Trophoblast cell (in vitro differentiated cells and primary cell): ENCODE measurements around the gene MDGA2.

Experiments
- DNase-seq, 2 donors: peaks; one replicate each; pipeline ENCODE4 v3.0.0-alpha.2; 2016
- H2AFZ ChIP-seq: 2 replicates; pipeline ENCODE4 v1.6.1; 2013; ENCODE audit warnings: low read length, moderate library complexity, mild to moderate bottlenecking; ENCODE audit not compliant: insufficient read depth, poor library complexity
- H2AK5ac ChIP-seq: 2 replicates; pipeline ENCODE4 v1.6.1; 2013; ENCODE audit warnings: mild to moderate bottlenecking, low read length
- H2BK120ac ChIP-seq: 2 replicates; pipeline ENCODE4 v1.6.1; 2013; ENCODE audit warnings: low read length, mild to moderate bottlenecking, moderate library complexity; ENCODE audit not compliant: insufficient read depth, poor library complexity
- H2BK12ac ChIP-seq: 2 replicates; pipeline ENCODE4 v1.6.1; 2013; ENCODE audit warnings: mild to moderate bottlenecking, low read length, moderate library complexity
- H2BK5ac ChIP-seq: 2 replicates; pipeline ENCODE4 v1.6.1; 2013; ENCODE audit warnings: low read length, low read depth, moderate library complexity, mild to moderate bottlenecking; ENCODE audit not compliant: poor library complexity
- H3K14ac ChIP-seq: 2 replicates; pipeline ENCODE4 v1.6.1; 2013; ENCODE audit warnings: mild to moderate bottlenecking, low read length
- H3K18ac ChIP-seq: 2 replicates; pipeline ENCODE4 v1.6.1; 2013; ENCODE audit warnings: mild to moderate bottlenecking, low read length
- H3K23ac ChIP-seq: 2 replicates; pipeline ENCODE4 v1.6.1; 2013; ENCODE audit warnings: low read length
- H3K27ac ChIP-seq: 2 replicates; pipeline ENCODE4 v1.5.1; 2013; ENCODE audit warnings: low read depth, mild to moderate bottlenecking, inconsistent platforms, low read length, moderate library complexity
- H3K27me3 ChIP-seq: 2 replicates; pipeline ENCODE4 v1.6.1; 2013; ENCODE audit warnings: inconsistent platforms, mild to moderate bottlenecking, low read length, moderate library complexity; ENCODE audit not compliant: insufficient read depth
- H3K36me3 ChIP-seq, 2 experiments: 1 replicate in 1 of 2; 2 replicates in 1 of 2; pipeline ENCODE4 v1.6.1; 2013; ENCODE audit warnings: low read length in 2 of 2, mild to moderate bottlenecking in 2 of 2, moderate library complexity in 1 of 2; ENCODE audit not compliant: insufficient read depth in 2 of 2, control insufficient read depth in 1 of 2
- H3K4ac ChIP-seq: 2 replicates; pipeline ENCODE4 v1.6.1; 2013; ENCODE audit warnings: low read depth, mild to moderate bottlenecking, low read length, moderate library complexity
- H3K4me1 ChIP-seq, 2 experiments: 1 replicate in 1 of 2; 2 replicates in 1 of 2; pipeline ENCODE4 v1.6.1; 2013; ENCODE audit warnings: low read length in 2 of 2, mild to moderate bottlenecking in 2 of 2, moderate library complexity in 1 of 2; ENCODE audit not compliant: insufficient read depth in 2 of 2, control insufficient read depth in 1 of 2
- H3K4me2 ChIP-seq: 2 replicates; pipeline ENCODE4 v1.6.1; 2013; ENCODE audit warnings: inconsistent platforms, mild to moderate bottlenecking, low read length, moderate library complexity
- H3K4me3 ChIP-seq: 2 replicates; pipeline ENCODE4 v1.5.1; 2013; ENCODE audit warnings: mild to moderate bottlenecking, low read depth, low read length, inconsistent platforms
- H3K79me1 ChIP-seq: one replicate; pipeline ENCODE4 v1.6.1; 2013; ENCODE audit warnings: low read length
- H3K79me2 ChIP-seq: 2 replicates; pipeline ENCODE4 v1.6.1; 2013; ENCODE audit warnings: low read length, mild to moderate bottlenecking; ENCODE audit not compliant: control insufficient read depth, insufficient read depth, poor library complexity
- H3K9ac ChIP-seq: 2 replicates; pipeline ENCODE4 v1.6.1; 2013; ENCODE audit warnings: mild to moderate bottlenecking, low read length
- H3K9me3 ChIP-seq: 2 replicates; pipeline ENCODE4 v1.6.1; 2013; ENCODE audit warnings: low read depth, mild to moderate bottlenecking, control low read depth, inconsistent platforms, low read length; ENCODE audit not compliant: insufficient read depth
- H4K12ac ChIP-seq: 2 replicates; pipeline ENCODE4 v1.6.1; 2013; ENCODE audit warnings: low read depth, mild to moderate bottlenecking, low read length, moderate library complexity
- H4K8ac ChIP-seq: 2 replicates; pipeline ENCODE4 v1.6.1; 2013; ENCODE audit warnings: low read depth, mild to moderate bottlenecking, low read length, moderate library complexity
- H4K91ac ChIP-seq: one replicate; pipeline ENCODE4 v1.6.1; 2013; ENCODE audit warnings: low read depth, mild to moderate bottlenecking, low read length, moderate library complexity
- WGBS: extraction: QIAGEN DNeasy Blood & Tissue Kit; methylation state at CpG from one replicate; pipeline ENCODE4 v1.1.7; 2013; ENCODE audit warnings: missing lambda C conversion rate; ENCODE audit not compliant: insufficient read length, insufficient coverage; ENCODE audit errors: extremely low coverage; 5-methylcytosine and 5-hydroxymethylcytosine counted together

MDGA2 gene

DNA sequence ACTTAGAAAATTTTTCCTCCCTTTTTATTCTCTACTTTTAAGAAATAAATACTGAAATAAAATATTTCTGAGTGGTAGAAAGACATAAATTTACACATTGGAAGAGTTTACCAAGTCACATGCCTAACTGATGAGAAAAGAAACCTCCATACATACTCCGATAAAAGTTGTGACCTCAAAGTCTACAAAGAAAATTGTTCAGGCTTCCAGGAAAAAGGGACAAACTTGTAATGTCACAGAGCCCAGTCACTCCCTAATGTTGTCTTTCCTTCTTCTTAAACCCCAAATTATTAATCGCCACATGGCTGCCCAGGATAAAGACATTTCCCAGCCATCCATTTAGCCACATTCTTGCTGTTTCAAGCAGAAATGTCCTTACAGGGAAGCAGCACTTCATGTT lies 455.3 kb downstream of the MDGA2 start:
- Histone ChIP-seq H2BK5ac (no peak overlapping the region), H3K23ac (no peak overlapping the region), H2BK12ac (no peak overlapping the region), H3K4me3 (no peak overlapping the region), H4K8ac (no peak overlapping the region), H3K4ac (no peak overlapping the region), H2BK120ac (no peak overlapping the region), H3K14ac (no peak overlapping the region), H4K12ac (no peak overlapping the region), H3K79me2 (no peaks in the 10 kb centered on the region), H3K9me3 (no peaks in the 10 kb centered on the region), H3K79me1 (no peaks in the 10 kb centered on the region), H3K4me2 (no peak overlapping the region), H4K91ac (no peak overlapping the region), H3K36me3 (no peaks in the 10 kb centered on the region), H3K18ac (no peak overlapping the region), H2AFZ (no peak overlapping the region), H3K9ac (no peak overlapping the region), H3K27me3 (no peaks in the 10 kb centered on the region), H3K27ac (no peak overlapping the region), H3K4me1 (no peaks in the 10 kb centered on the region), H2AK5ac (no peak overlapping the region)
- DNase-seq, result no peak
- no CpG with 5 or more reads among the region's 2 CpGs for WGBS

DNA sequence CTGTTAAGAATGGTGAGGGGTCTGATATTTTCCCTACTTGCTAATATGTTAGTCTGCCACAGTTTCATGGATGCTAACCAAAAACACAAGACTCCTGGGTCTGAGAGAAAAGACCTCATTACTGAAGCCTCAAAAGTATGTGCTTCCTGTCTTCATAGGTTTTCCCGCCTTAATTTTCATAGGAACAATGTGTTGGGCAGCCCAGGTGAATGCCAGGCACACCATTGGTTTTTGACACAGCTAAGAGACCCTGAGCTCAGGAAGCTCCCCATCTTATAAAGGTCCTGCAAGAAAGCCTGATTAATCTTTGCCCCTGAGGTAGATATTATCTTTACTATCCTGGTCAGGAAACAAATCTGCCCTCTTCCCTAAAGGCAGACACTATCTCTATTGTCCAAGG lies 464.1 kb downstream of the MDGA2 start:
- H2AFZ ChIP-seq, result no peak overlapping the region
- no peak overlapping the region for H2BK5ac ChIP-seq
- WGBS, result no CpG with 5 or more reads among the region's 1 CpG
- no peak overlapping the region for H3K4ac ChIP-seq
- no peak overlapping the region for H2AK5ac ChIP-seq
- H4K12ac ChIP-seq, result no peak overlapping the region
- H3K79me1 ChIP-seq, result no peaks in the 10 kb centered on the region
- peaks cover 2 to 3% of the 10 kb centered on the region in 2 experiments for H3K4me1 ChIP-seq
- H3K14ac ChIP-seq, result no peak overlapping the region
- no peak overlapping the region for H3K23ac ChIP-seq
- peaks cover 1% of the 10 kb centered on the region for H3K9me3 ChIP-seq
- H2BK12ac ChIP-seq, result no peak overlapping the region
- H3K79me2 ChIP-seq, result no peaks in the 10 kb centered on the region
- H3K27me3 ChIP-seq, result no peaks in the 10 kb centered on the region
- H3K18ac ChIP-seq, result no peak overlapping the region
- no peak overlapping the region for H4K8ac ChIP-seq
- H3K4me3 ChIP-seq, result no peak overlapping the region
- H4K91ac ChIP-seq, result no peak overlapping the region
- H3K4me2 ChIP-seq, result no peak overlapping the region
- H3K9ac ChIP-seq, result no peak overlapping the region
- no peak overlapping the region for H2BK120ac ChIP-seq
- no peaks in the 10 kb centered on the region for H3K36me3 ChIP-seq
- no peak overlapping the region for H3K27ac ChIP-seq
- no peak for DNase-seq

GRCh38 chr14:47210099-47210498 lies 465.3 kb downstream of the MDGA2 start:
- Histone ChIP-seq H3K9ac (no peak overlapping the region), H4K8ac (no peak overlapping the region), H3K14ac (no peak overlapping the region), H2BK12ac (no peak overlapping the region), H3K9me3 (peaks cover 1% of the 10 kb centered on the region), H3K23ac (no peak overlapping the region), H3K4me3 (no peak overlapping the region), H3K4me2 (no peak overlapping the region), H2AFZ (no peak overlapping the region), H4K12ac (no peak overlapping the region), H3K79me1 (no peaks in the 10 kb centered on the region), H3K4me1 (peaks cover 2 to 3% of the 10 kb centered on the region in 2 experiments), H3K18ac (no peak overlapping the region), H3K27me3 (no peaks in the 10 kb centered on the region), H3K36me3 (no peaks in the 10 kb centered on the region), H2BK120ac (no peak overlapping the region), H4K91ac (no peak overlapping the region), H3K27ac (no peak overlapping the region), H2BK5ac (no peak overlapping the region), H3K4ac (no peak overlapping the region), H3K79me2 (no peaks in the 10 kb centered on the region), H2AK5ac (no peak overlapping the region)
- no peak for DNase-seq

DNA sequence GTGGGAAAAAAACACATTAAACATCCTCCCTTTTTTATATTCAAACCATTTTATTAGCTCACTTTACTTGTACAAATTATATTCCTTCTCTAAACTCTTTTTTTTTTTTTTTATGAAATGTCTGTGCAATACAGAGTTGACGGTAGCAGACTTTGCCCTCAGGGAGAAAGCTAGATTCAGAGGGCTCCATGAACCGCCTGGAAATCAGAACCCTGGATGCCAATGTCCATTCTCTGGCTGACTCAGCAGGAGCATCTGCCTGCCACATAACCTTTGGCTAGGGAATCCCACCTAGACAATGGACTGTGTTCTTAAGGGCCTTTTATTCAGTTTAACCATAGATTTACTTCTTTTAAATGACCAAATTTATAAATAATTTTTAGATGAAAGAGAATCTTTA lies 467.0 kb downstream of the MDGA2 start:
- no peak for DNase-seq
- H3K23ac ChIP-seq, result no peak overlapping the region
- no peak overlapping the region for H3K4ac ChIP-seq
- no peak overlapping the region for H4K8ac ChIP-seq
- H3K4me3 ChIP-seq, result no peak overlapping the region
- no peak overlapping the region for H3K4me2 ChIP-seq
- no peak overlapping the region for H2BK5ac ChIP-seq
- H3K79me2 ChIP-seq, result no peaks in the 10 kb centered on the region
- no peak overlapping the region for H3K9ac ChIP-seq
- H3K79me1 ChIP-seq, result no peaks in the 10 kb centered on the region
- H2BK12ac ChIP-seq, result no peak overlapping the region
- H3K27ac ChIP-seq, result no peak overlapping the region
- peaks cover 1% of the 10 kb centered on the region for H3K9me3 ChIP-seq
- H3K18ac ChIP-seq, result no peak overlapping the region
- peaks cover 2 to 3% of the 10 kb centered on the region in 2 experiments for H3K4me1 ChIP-seq
- no peak overlapping the region for H2AK5ac ChIP-seq
- no peak overlapping the region for H4K12ac ChIP-seq
- H2BK120ac ChIP-seq, result no peak overlapping the region
- no CpG with 5 or more reads among the region's 2 CpGs for WGBS
- no peak overlapping the region for H2AFZ ChIP-seq
- H3K14ac ChIP-seq, result no peak overlapping the region
- no peaks in the 10 kb centered on the region for H3K27me3 ChIP-seq
- H3K36me3 ChIP-seq, result no peaks in the 10 kb centered on the region
- no peak overlapping the region for H4K91ac ChIP-seq
